AG09319 (cell line): Measurements from ENCODE around the gene NPB.

Source experiments
- DNase-seq: peaks from one replicate; pipeline ENCODE4 v3.0.0-alpha.2; 2010; ENCODE audit warnings: low read depth; ENCODE audit errors: extremely low read depth
- TF ChIP-seq, protein P1 (sequence below): IDR thresholded peaks from 2 replicates; pipeline ENCODE4 v1.5.1; 2011; ENCODE audit warnings: low read depth, mild to moderate bottlenecking, inconsistent platforms, low read length, moderate library complexity

NPB gene

DNA sequence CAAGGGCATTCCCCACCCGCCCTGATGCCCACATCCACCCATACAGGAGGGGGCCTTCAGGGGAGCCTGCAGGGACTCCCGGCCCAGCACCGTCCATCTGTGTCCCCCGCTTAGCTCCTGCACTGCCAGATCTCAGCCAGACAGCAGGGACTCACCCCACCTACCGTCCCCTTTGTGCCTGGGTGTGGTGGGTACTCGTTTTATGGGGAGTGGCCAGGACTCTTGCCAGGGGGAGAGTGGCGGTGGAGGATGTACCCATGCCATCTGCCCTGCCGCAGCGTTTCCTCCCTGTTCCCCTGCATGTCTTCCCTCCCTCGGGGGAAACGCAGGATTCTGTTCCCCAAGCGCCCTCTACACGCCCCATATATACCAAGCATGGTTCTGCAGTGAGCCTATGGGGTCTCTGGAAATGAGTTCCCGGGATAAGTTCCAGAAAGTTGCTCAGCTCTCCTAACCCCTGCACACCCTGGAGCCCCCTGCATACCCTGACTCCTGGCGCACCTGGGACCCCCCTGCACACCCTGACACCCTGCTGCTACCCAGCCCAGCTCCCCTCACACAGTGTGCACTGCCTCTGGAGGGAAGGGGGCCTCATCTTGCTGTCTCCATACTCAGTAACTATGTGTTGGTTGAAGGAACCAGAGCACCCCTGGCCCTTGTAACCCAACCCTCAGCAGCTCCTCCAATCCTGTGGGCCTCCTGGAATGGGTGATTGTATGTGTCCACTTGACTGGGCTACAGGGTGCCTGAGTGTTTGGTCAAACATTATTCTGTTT lies 29.7 kb downstream of the NPB start:
- TF ChIP-seq, protein P1, sequence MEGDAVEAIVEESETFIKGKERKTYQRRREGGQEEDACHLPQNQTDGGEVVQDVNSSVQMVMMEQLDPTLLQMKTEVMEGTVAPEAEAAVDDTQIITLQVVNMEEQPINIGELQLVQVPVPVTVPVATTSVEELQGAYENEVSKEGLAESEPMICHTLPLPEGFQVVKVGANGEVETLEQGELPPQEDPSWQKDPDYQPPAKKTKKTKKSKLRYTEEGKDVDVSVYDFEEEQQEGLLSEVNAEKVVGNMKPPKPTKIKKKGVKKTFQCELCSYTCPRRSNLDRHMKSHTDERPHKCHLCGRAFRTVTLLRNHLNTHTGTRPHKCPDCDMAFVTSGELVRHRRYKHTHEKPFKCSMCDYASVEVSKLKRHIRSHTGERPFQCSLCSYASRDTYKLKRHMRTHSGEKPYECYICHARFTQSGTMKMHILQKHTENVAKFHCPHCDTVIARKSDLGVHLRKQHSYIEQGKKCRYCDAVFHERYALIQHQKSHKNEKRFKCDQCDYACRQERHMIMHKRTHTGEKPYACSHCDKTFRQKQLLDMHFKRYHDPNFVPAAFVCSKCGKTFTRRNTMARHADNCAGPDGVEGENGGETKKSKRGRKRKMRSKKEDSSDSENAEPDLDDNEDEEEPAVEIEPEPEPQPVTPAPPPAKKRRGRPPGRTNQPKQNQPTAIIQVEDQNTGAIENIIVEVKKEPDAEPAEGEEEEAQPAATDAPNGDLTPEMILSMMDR, result no peak
- no peak for DNase-seq

- no peak for DNase-seq
- TF ChIP-seq, protein P1, result no peak
These were observed 30.4 kb downstream of the NPB start for GRCh38 chr17:81932333-81932983.

- TF ChIP-seq, protein P1, result no peak
- no peak for DNase-seq
These were observed 31.2 kb downstream of the NPB start for GRCh38 chr17:81933178-81933699.

GRCh38 chr17:81934098-81934757 lies 32.2 kb downstream of the NPB start:
- no peak for DNase-seq
- TF ChIP-seq, protein P1, result no peak

DNA sequence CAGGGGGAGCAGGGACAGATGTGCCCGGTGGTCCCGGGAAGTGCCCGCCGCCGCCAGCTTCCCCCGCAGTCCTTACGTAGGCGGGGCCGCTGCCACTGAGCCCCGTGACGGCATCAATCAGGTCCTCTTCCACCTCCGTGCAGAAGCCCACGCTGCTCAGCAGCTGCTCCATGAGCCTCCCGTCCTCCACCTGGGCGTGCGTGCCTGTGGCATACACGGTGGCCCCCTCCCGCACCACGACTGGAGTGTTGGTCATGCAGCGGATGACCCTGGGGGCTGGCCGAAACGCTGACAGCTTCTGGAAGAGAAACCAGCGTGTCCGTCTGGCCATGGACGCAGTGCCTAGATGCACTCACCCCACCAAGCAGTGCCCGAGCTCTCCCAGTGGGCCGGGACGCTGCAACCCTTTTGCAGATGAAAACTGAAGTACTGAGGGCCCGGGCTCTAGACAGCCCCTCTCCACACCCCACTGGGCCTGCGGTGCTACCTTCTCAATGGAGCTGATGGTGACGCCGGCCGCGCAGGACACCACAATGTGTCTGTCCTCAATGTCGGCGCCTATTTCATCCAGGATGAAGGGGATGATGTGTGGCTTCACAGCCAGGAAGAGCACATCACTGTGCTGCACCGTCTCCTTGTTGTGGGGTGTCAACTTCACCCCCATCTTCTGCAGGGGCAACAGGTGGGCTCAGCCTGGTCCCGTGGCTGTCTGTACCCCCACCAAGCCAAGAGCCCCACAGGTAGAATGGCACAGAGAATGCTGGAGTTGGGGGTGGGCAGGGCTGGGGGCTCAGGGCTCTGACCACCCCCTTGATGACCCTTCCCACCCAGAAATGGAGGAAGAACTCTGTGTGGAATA lies 33.0 kb downstream of the NPB start:
- TF ChIP-seq, protein P1, result no peak
- DNase-seq, result no peak

- no peak for DNase-seq
- TF ChIP-seq, protein P1, result no peak
These were observed 33.7 kb downstream of the NPB start for GRCh38 chr17:81935709-81936084.
